ENCODE data around the gene CSMD2. TPM values are rescaled to one million over a fixed set of nuclear protein-coding genes. Genes with fewer than 3 reads are reported as not detected.
"Not testable (repeated sequence)": the region's sequence is repeated elsewhere in the genome, so short reads cannot be mapped to it uniquely, and the experiment has no call there.

The CSMD2 gene
- total RNA-seq, 2 experiments from 2014 or later: not detected

- Histone ChIP-seq H3K4me2 (ENCODE audit: low read length) (no peak overlapping the region), H3K36me3 (ENCODE audit: insufficient read depth, low read length) (no peaks in the 10 kb centered on the region), H4K20me1 (ENCODE audit: insufficient read depth, low read length) (no peaks in the 10 kb centered on the region), H3K9me2 (ENCODE audit: insufficient read depth, low read length) (no peaks in the 10 kb centered on the region), H3K27ac (ENCODE audit: low read depth, low read length, poor library complexity, severe bottlenecking) (no peak overlapping the region), H2AFZ (ENCODE audit: low read length) (no peak overlapping the region), H3K4me3 (ENCODE audit: low read depth, low read length, poor library complexity, severe bottlenecking) (no peak overlapping the region), H3K79me2 (ENCODE audit: insufficient read depth, low read depth, low read length) (no peaks in the 10 kb centered on the region), H3K4me1 (ENCODE audit: insufficient read depth, low read length, poor library complexity, severe bottlenecking) (no peaks in the 10 kb centered on the region), H3K9me3 (ENCODE audit: low read length) (no peaks in the 10 kb centered on the region)
- POLR2A ChIA-PET: no interaction called here
- BruUV-seq (replicated peaks): no TSS peak
- intact Hi-C loops (cut with micrococcal nuclease; ENCODE audit: unreplicated experiment): no loop called here
- CTCF ChIA-PET (ENCODE audit: unreplicated experiment): no interaction called here
- no peak for DNase-seq (ENCODE audit: low spot score)
- TF ChIP-seq CTCF (conservative IDR thresholded peaks at IDR 0.05; ENCODE audit: low read length): no peak
- TF ChIP-seq EZH2phosphoT487 (IDR thresholded peaks at IDR 0.05; ENCODE audit: borderline replicate concordance, low read depth, low read length): no peak
Measured at GRCh38 chr1:34188985-34189384, 24.0 kb upstream of the CSMD2 start.

- Histone ChIP-seq H3K36me3 (ENCODE audit: insufficient read depth, low read length) (no peaks in the 10 kb centered on the region), H3K4me2 (ENCODE audit: low read length) (no peak overlapping the region), H2AFZ (ENCODE audit: low read length) (no peak overlapping the region), H3K4me1 (ENCODE audit: insufficient read depth, low read length, poor library complexity, severe bottlenecking) (no peaks in the 10 kb centered on the region), H4K20me1 (ENCODE audit: insufficient read depth, low read length) (no peaks in the 10 kb centered on the region), H3K9me3 (ENCODE audit: low read length) (no peaks in the 10 kb centered on the region), H3K27ac (ENCODE audit: low read depth, low read length, poor library complexity, severe bottlenecking) (no peak overlapping the region), H3K4me3 (ENCODE audit: low read depth, low read length, poor library complexity, severe bottlenecking) (no peak overlapping the region), H3K9me2 (ENCODE audit: insufficient read depth, low read length) (no peaks in the 10 kb centered on the region), H3K79me2 (ENCODE audit: insufficient read depth, low read depth, low read length) (no peaks in the 10 kb centered on the region)
- no TSS peak for BruUV-seq (replicated peaks)
- ChIA-PET POLR2A (no interaction called here), CTCF (ENCODE audit: unreplicated experiment) (no interaction called here)
- TF ChIP-seq EZH2phosphoT487 (IDR thresholded peaks at IDR 0.05; ENCODE audit: borderline replicate concordance, low read depth, low read length) (no peak), CTCF (conservative IDR thresholded peaks at IDR 0.05; ENCODE audit: low read length) (no peak)
- DNase-seq (ENCODE audit: low spot score): no peak
- intact Hi-C loops (cut with micrococcal nuclease; ENCODE audit: unreplicated experiment): no loop called here
Measured at GRCh38 chr1:34188418-34188817, 23.4 kb upstream of the CSMD2 start.

- intact Hi-C loops (cut with micrococcal nuclease; ENCODE audit: unreplicated experiment): no loop called here
- Histone ChIP-seq H4K20me1 (ENCODE audit: insufficient read depth, low read length) (no peaks in the 10 kb centered on the region), H2AFZ (ENCODE audit: low read length) (no peak overlapping the region), H3K4me3 (ENCODE audit: low read depth, low read length, poor library complexity, severe bottlenecking) (no peak overlapping the region), H3K79me2 (ENCODE audit: insufficient read depth, low read depth, low read length) (no peaks in the 10 kb centered on the region), H3K9me2 (ENCODE audit: insufficient read depth, low read length) (no peaks in the 10 kb centered on the region), H3K4me1 (ENCODE audit: insufficient read depth, low read length, poor library complexity, severe bottlenecking) (no peaks in the 10 kb centered on the region), H3K4me2 (ENCODE audit: low read length) (no peak overlapping the region), H3K36me3 (ENCODE audit: insufficient read depth, low read length) (no peaks in the 10 kb centered on the region), H3K9me3 (ENCODE audit: low read length) (no peaks in the 10 kb centered on the region), H3K27ac (ENCODE audit: low read depth, low read length, poor library complexity, severe bottlenecking) (no peak overlapping the region)
- ChIA-PET CTCF (ENCODE audit: unreplicated experiment) (no interaction called here), POLR2A (no interaction called here)
- TF ChIP-seq EZH2phosphoT487 (IDR thresholded peaks at IDR 0.05; ENCODE audit: borderline replicate concordance, low read depth, low read length): no peak
- TF ChIP-seq CTCF (conservative IDR thresholded peaks at IDR 0.05; ENCODE audit: low read length): no peak
- no TSS peak for BruUV-seq (replicated peaks)
- no peak for DNase-seq (ENCODE audit: low spot score)
Measured at GRCh38 chr1:34186741-34187494, 21.9 kb upstream of the CSMD2 start.

- H3K9me3 ChIP-seq (ENCODE audit: low read length); H3K4me2 ChIP-seq (ENCODE audit: low read length); H3K9me2 ChIP-seq (ENCODE audit: insufficient read depth, low read length); POLR2A ChIA-PET; H4K20me1 ChIP-seq (ENCODE audit: insufficient read depth, low read length); H3K27ac ChIP-seq (ENCODE audit: low read depth, low read length, poor library complexity, severe bottlenecking); intact Hi-C loops (cut with micrococcal nuclease; ENCODE audit: unreplicated experiment); H3K36me3 ChIP-seq (ENCODE audit: insufficient read depth, low read length); H2AFZ ChIP-seq (ENCODE audit: low read length); BruUV-seq (replicated peaks); CTCF ChIA-PET (ENCODE audit: unreplicated experiment); DNase-seq (ENCODE audit: low spot score); H3K4me3 ChIP-seq (ENCODE audit: low read depth, low read length, poor library complexity, severe bottlenecking); H3K4me1 ChIP-seq (ENCODE audit: insufficient read depth, low read length, poor library complexity, severe bottlenecking); H3K79me2 ChIP-seq (ENCODE audit: insufficient read depth, low read depth, low read length): not testable (repeated sequence)
Measured at GRCh38 chr1:34183381-34183780, 18.4 kb upstream of the CSMD2 start.
